HT1080 (cell line): ENCODE results near the gene FGFR2. TPM values are rescaled to one million over a fixed set of nuclear protein-coding genes. Genes with fewer than 3 reads are reported as not detected.

ENCODE experiments used
- DNase-seq: peaks from one replicate; pipeline ENCODE4 v3.0.0-alpha.2; 2015; ENCODE audit warnings: low read depth
- total RNA-seq: library from RNA; depleted of rRNA; stranded (reverse); fragments of >200 nt; shearing (Covaris generic); gene quantifications from 2 replicates; pipeline ENCODE4 v1.2.3, GENCODE V29; 2014

Gene FGFR2
- total RNA-seq, 1 experiment from 2014 or later, result not detected

GRCh38 chr10:121497513-121498470, 100.5 kb downstream of the FGFR2 start:
- no peak for DNase-seq

- DNase-seq, result no peak
Observed at GRCh38 chr10:121495719-121496118, 102.5 kb downstream of the FGFR2 start.

GRCh38 chr10:121494296-121494695, 103.9 kb downstream of the FGFR2 start:
- no peak for DNase-seq

GRCh38 chr10:121493521-121493920, 104.7 kb downstream of the FGFR2 start:
- no peak for DNase-seq

- DNase-seq, result no peak
Observed at GRCh38 chr10:121490871-121491519, 107.2 kb downstream of the FGFR2 start.

GRCh38 chr10:121485436-121486139, 112.7 kb downstream of the FGFR2 start:
- DNase-seq, result no peak

- DNase-seq, result no peak
Observed at GRCh38 chr10:121484816-121485215, 113.4 kb downstream of the FGFR2 start.

GRCh38 chr10:121484401-121484800, 113.8 kb downstream of the FGFR2 start:
- no peak for DNase-seq

GRCh38 chr10:121481180-121481579, 117.1 kb downstream of the FGFR2 start:
- no peak for DNase-seq

GRCh38 chr10:121478556-121478955, 119.7 kb downstream of the FGFR2 start:
- DNase-seq, result no peak

GRCh38 chr10:121469797-121470606, 128.2 kb downstream of the FGFR2 start:
- DNase-seq, result no peak

GRCh38 chr10:121468726-121469125, 129.5 kb downstream of the FGFR2 start:
- DNase-seq, result no peak

- no peak for DNase-seq
Observed at GRCh38 chr10:121466424-121466823, 131.8 kb downstream of the FGFR2 start.

GRCh38 chr10:121465215-121465614, 133.0 kb downstream of the FGFR2 start:
- no peak for DNase-seq

GRCh38 chr10:121464517-121464916, 133.7 kb downstream of the FGFR2 start:
- DNase-seq, result no peak

- no peak for DNase-seq
Observed at GRCh38 chr10:121462955-121463354, 135.3 kb downstream of the FGFR2 start.

- no peak for DNase-seq
Observed at GRCh38 chr10:121462281-121462680, 136.0 kb downstream of the FGFR2 start.

- DNase-seq, result no peak
Observed at GRCh38 chr10:121461307-121461706, 136.9 kb downstream of the FGFR2 start.

GRCh38 chr10:121460733-121461132, 137.5 kb downstream of the FGFR2 start:
- DNase-seq, result peak; percentile 13

GRCh38 chr10:121459622-121460453, 138.4 kb downstream of the FGFR2 start:
- DNase-seq, result no peak
